A549 (cell line): ENCODE results near the gene PNKP. TPM values are rescaled to one million over a fixed set of nuclear protein-coding genes. Genes with fewer than 3 reads are reported as not detected.

ENCODE experiments used
- ATAC-seq, 2 experiments: fragments of 200-7000 bp in 1 of 2; fragments of >200 bp in 1 of 2; cut with Nextera tagmentation in 1 of 2; cut with Tn5 transposase in 1 of 2; 3 replicates each; pipeline versions ENCODE4 v1.8.0 to v1.9.1; 2018 to 2020; ENCODE audit warnings: mild to moderate bottlenecking in 1 of 2, moderate library complexity in 1 of 2
- CTCF ChIA-PET: fragments of 300-600 bp; sonication (Branson Sonifier 250); formaldehyde crosslinking; extraction: SDS; loops from one replicate; lab custom pipeline; 2021; ENCODE audit warnings: antibody characterized with exemption, inconsistent platforms; lab: Yijun Ruan, JAX
- POLR2A ChIA-PET: fragments of 350-600 bp; formaldehyde crosslinking; extraction: SDS; loops from one replicate; lab custom pipeline; 2021; ENCODE audit warnings: antibody characterized with exemption, inconsistent platforms; lab: Yijun Ruan, JAX
- DNase-seq, 2 experiments: peaks; one replicate each; pipeline versions ENCODE4 v3.0.0 to v3.0.0-alpha.2; 2011 to 2016; ENCODE audit warnings: low read depth in 1 of 2, low spot score in 1 of 2
- FAIRE-seq: peaks from 2 replicates; lab custom pipeline; 2011; peaks lifted over from hg19 to GRCh38; lab: Jason Lieb, UNC
- H3K27ac ChIP-seq, 2 experiments: fragments of >200 bp; sonication (Bioruptor Twin); formaldehyde crosslinking; 3 replicates each; pipeline ENCODE4 v1.5.1; 2016 to 2017
- H3K4me1 ChIP-seq: fragments of >200 bp; sonication (Bioruptor Twin); formaldehyde crosslinking; 3 replicates; pipeline ENCODE4 v1.6.1; 2016
- H3K4me2 ChIP-seq: fragments of >200 bp; sonication (Bioruptor Twin); formaldehyde crosslinking; 3 replicates; pipeline ENCODE4 v1.6.1; 2016
- H3K4me3 ChIP-seq: fragments of >200 bp; sonication (Bioruptor Twin); formaldehyde crosslinking; 3 replicates; pipeline ENCODE4 v1.5.1; 2016
- H3K9me3 ChIP-seq: fragments of >200 bp; sonication (Bioruptor Twin); formaldehyde crosslinking; 3 replicates; pipeline ENCODE4 v1.6.1; 2016
- ATOH8 ChIP-seq: fragments of 250-450 bp; sonication (Bioruptor Pico); IDR thresholded peaks from 2 replicates; pipeline ENCODE4 v1.5.0; 2020; ENCODE audit warnings: low read depth, mild to moderate bottlenecking, moderate library complexity
- BCL3 ChIP-seq: fragments of >200 bp; sonication (Bioruptor Twin); formaldehyde crosslinking; IDR thresholded peaks from 3 replicates; pipeline ENCODE4 v1.6.1; 2016
- BHLHE40 ChIP-seq: IDR thresholded peaks from 2 replicates; pipeline ENCODE4 v1.6.1; 2012; ENCODE audit warnings: low read depth, low read length, inconsistent platforms
- CBX8 ChIP-seq: fragments of 200-600 bp; sonication (generic); IDR thresholded peaks from 2 replicates; pipeline ENCODE4 v1.6.1; 2016
- CHD4 ChIP-seq: fragments of 200-600 bp; sonication (generic); IDR thresholded peaks from 2 replicates; pipeline ENCODE4 v1.6.1; 2016; ENCODE audit warnings: antibody characterized with exemption, mild to moderate bottlenecking, borderline replicate concordance
- CTCF ChIP-seq: fragments of >200 bp; sonication (Bioruptor Twin); formaldehyde crosslinking; IDR thresholded peaks from 3 replicates; pipeline ENCODE4 v1.5.1; 2016
- EHF ChIP-seq: fragments of 250-450 bp; sonication (Bioruptor Pico); IDR thresholded peaks from 2 replicates; pipeline ENCODE4 v1.5.0; 2020; ENCODE audit warnings: mild to moderate bottlenecking
- EP300 ChIP-seq, 2 experiments: fragments of >200 bp; sonication (Bioruptor Twin); formaldehyde crosslinking; IDR thresholded peaks; 2 replicates in 1 of 2; 3 replicates in 1 of 2; pipeline ENCODE4 v1.6.1; 2016 to 2017
- ESRRA ChIP-seq: fragments of 150-350 bp; IDR thresholded peaks from 2 replicates; pipeline ENCODE4 v1.6.1; 2014; ENCODE audit warnings: mild to moderate bottlenecking, low read length, borderline replicate concordance
- FOSL2 ChIP-seq, 2 experiments: fragments of 450-650 bp in 1 of 2; fragments of >200 bp in 1 of 2; sonication (Bioruptor Twin) in 1 of 2; formaldehyde crosslinking; IDR thresholded peaks; 2 replicates each; pipeline versions ENCODE4 v1.5.0 to v1.6.1; 2016 to 2020; ENCODE audit warnings: mild to moderate bottlenecking in 1 of 2, moderate library complexity in 1 of 2
- GATA3 ChIP-seq: IDR thresholded peaks from 2 replicates; pipeline ENCODE4 v1.6.1; 2012; ENCODE audit warnings: borderline replicate concordance
- HES2 ChIP-seq: fragments of >200 bp; sonication (Bioruptor Twin); formaldehyde crosslinking; IDR thresholded peaks from 2 replicates; pipeline ENCODE4 v1.6.1; 2016
- HOXB5 ChIP-seq: fragments of 250-450 bp; sonication (Bioruptor Pico); IDR thresholded peaks from 2 replicates; pipeline ENCODE4 v1.5.0; 2020; ENCODE audit warnings: mild to moderate bottlenecking, moderate library complexity
- JUN ChIP-seq, 2 experiments: fragments of >200 bp; sonication (Bioruptor Twin); formaldehyde crosslinking; IDR thresholded peaks; 2 replicates in 1 of 2; 3 replicates in 1 of 2; pipeline ENCODE4 v1.6.1; 2016 to 2017
- MAX ChIP-seq: IDR thresholded peaks from 2 replicates; pipeline ENCODE4 v1.6.1; 2012
- NFE2L2 ChIP-seq: fragments of 150-350 bp; conservative IDR thresholded peaks from 2 replicates; pipeline ENCODE4 v1.6.1; 2014; ENCODE audit warnings: low read length
- NPAS2 ChIP-seq: fragments of 250-450 bp; sonication (Bioruptor Pico); IDR thresholded peaks from 2 replicates; pipeline ENCODE4 v1.8.0; 2022; ENCODE audit warnings: mild to moderate bottlenecking, moderate library complexity, borderline replicate concordance
- PHF8 ChIP-seq: fragments of 200-600 bp; sonication (generic); IDR thresholded peaks from 2 replicates; pipeline ENCODE4 v1.6.1; 2016; ENCODE audit warnings: low read depth, mild to moderate bottlenecking, antibody characterized with exemption, moderate library complexity, borderline replicate concordance
- POLR2A ChIP-seq: IDR thresholded peaks from 2 replicates; pipeline ENCODE4 v1.6.1; 2012; ENCODE audit warnings: mild to moderate bottlenecking, low read length
- RAD21 ChIP-seq, 2 experiments: fragments of >200 bp in 1 of 2; sonication (Bioruptor Twin) in 1 of 2; formaldehyde crosslinking in 1 of 2; IDR thresholded peaks in 1 of 2; conservative IDR thresholded peaks in 1 of 2; 2 replicates in 1 of 2; 3 replicates in 1 of 2; pipeline ENCODE4 v1.6.1; 2012 to 2018; ENCODE audit warnings: inconsistent platforms in 1 of 2
- REST ChIP-seq: fragments of 200-600 bp; sonication (generic); IDR thresholded peaks from 2 replicates; pipeline ENCODE4 v1.6.1; 2016; ENCODE audit warnings: antibody characterized with exemption, mild to moderate bottlenecking, moderate library complexity
- RFX5 ChIP-seq: fragments of 450-650 bp; IDR thresholded peaks from 2 replicates; pipeline ENCODE4 v1.7.1; 2014; ENCODE audit warnings: antibody characterized with exemption, mild to moderate bottlenecking, moderate library complexity
- SREBF2 ChIP-seq: fragments of 450-650 bp; IDR thresholded peaks from 2 replicates; pipeline ENCODE4 v1.6.1; 2014; ENCODE audit warnings: mild to moderate bottlenecking, moderate library complexity
- TFCP2L1 ChIP-seq: fragments of 250-450 bp; sonication (Bioruptor Pico); IDR thresholded peaks from 2 replicates; pipeline ENCODE4 v1.5.0; 2021; ENCODE audit warnings: mild to moderate bottlenecking
- USF2 ChIP-seq: fragments of 450-650 bp; IDR thresholded peaks from 2 replicates; pipeline ENCODE4 v1.6.1; 2014; ENCODE audit warnings: antibody characterized with exemption
- ZC3H11A ChIP-seq: fragments of 450-650 bp; IDR thresholded peaks from 2 replicates; pipeline ENCODE4 v1.6.1; 2014; ENCODE audit warnings: antibody characterized with exemption, mild to moderate bottlenecking
- WGBS: methylation state at CpG from one replicate; pipeline ENCODE4 v1.1.6; 2017; ENCODE audit errors: missing lambda C conversion rate; 5-methylcytosine and 5-hydroxymethylcytosine counted together
- polyA plus RNA-seq, 4 experiments: library from polyadenylated mRNA; depleted of rRNA in 3 of 4; stranded (reverse); fragments of >200 nt; fragmentation: RNase III in 1 of 4; extraction: RNeasy Plus Mini Kit Qiagen cat#74134 plus additional on column Dnase treatment in 1 of 4; gene quantifications; 2 replicates in 3 of 4; 3 replicates in 1 of 4; pipeline ENCODE4 v1.2.3, GENCODE V29; 2011 to 2017

PNKP gene
- polyA plus RNA-seq, 2 of the 4 experiments (the other 2 are of a cell fraction): 23.3 to 71.2 TPM

GRCh38 chr19:49817964-49818648, 49.3 kb downstream of the PNKP start, which contains the start of gene MED25 (continued):
- TF ChIP-seq HOXB5: peak; percentile 85; the same call in 1 of the 2 replicates
- TF ChIP-seq NPAS2: no peak
- TF ChIP-seq JUN (IDR thresholded peaks at IDR 0.05): peak; percentile 29 to 47; a peak in 2 of 5 replicates
- TF ChIP-seq POLR2A: peak; percentile 93
- no peak for TF ChIP-seq RAD21 (conservative IDR thresholded peaks at IDR 0.05 in 1 of 2, IDR thresholded peaks at IDR 0.05 in 1 of 2)
- TF ChIP-seq REST: no peak
- no peak for TF ChIP-seq NFE2L2
- peak; percentile 55 for TF ChIP-seq MAX
- 0 out of 3 replicates have a peak, but pooled peaks have one; percentile 59 for TF ChIP-seq BCL3
- TF ChIP-seq EHF: no peak
- peak; percentile 65; the same call in 1 of the 2 replicates for TF ChIP-seq PHF8
- TF ChIP-seq HES2: no peak
- TF ChIP-seq ATOH8 (CRISPR knock-in tag): no peak
- no peak for TF ChIP-seq SREBF2

- TF ChIP-seq ESRRA: no peak
- H3K4me2 ChIP-seq: peak overlapping the region; percentile 97
- 74% methylated on average over 14 of the region's 14 CpGs for WGBS
- peak overlapping the region; percentile 67 for H3K4me3 ChIP-seq
- no peaks in the 10 kb centered on the region for H3K9me3 ChIP-seq
- H3K4me1 ChIP-seq: peaks cover 27% of the 10 kb centered on the region
- no peak for FAIRE-seq
- ChIA-PET POLR2A (no interaction called here), CTCF (no interaction called here)
- no peak for DNase-seq
- ATAC-seq: no peak
- H3K27ac ChIP-seq: peak overlapping the region in 1 of 2 experiments; percentile 95; a peak in 4 of 6 replicates
Observed at GRCh38 chr19:49816590-49816989, 50.8 kb downstream of the PNKP start.

GRCh38 chr19:49814010-49814409, 53.4 kb downstream of the PNKP start:
- Histone ChIP-seq H3K4me3 (peak overlapping the region; percentile 54), H3K27ac (peak overlapping the region in 1 of 2 experiments; percentile 2; a peak in 2 of 6 replicates), H3K9me3 (no peaks in the 10 kb centered on the region), H3K4me1 (peaks cover 27% of the 10 kb centered on the region), H3K4me2 (peak overlapping the region; percentile 88)
- POLR2A ChIA-PET: interaction anchor here (0.7 to 1.4 kb wide), 2 partner anchors 36 to 137 kb away, joined by 3 to 4 read pairs; partner anchors contain the start of gene PRMT1
- FAIRE-seq (no peak), DNase-seq (no peak), ATAC-seq (no peak)
- WGBS: 61% methylated on average over 1 of the region's 1 CpG
- CTCF ChIA-PET: interaction anchor here (1.3 to 1.5 kb wide), 2 partner anchors 13 to 96 kb away, joined by 3 to 4 read pairs; no protein-coding TSS in a partner anchor
- no peak for TF ChIP-seq RFX5
- TF ChIP-seq CBX8: no peak
- no peak for TF ChIP-seq USF2
- no peak for TF ChIP-seq SREBF2
- TF ChIP-seq MAX: no peak
- no peak for TF ChIP-seq CTCF
- no peak for TF ChIP-seq FOSL2 (IDR thresholded peaks at IDR 0.05)
- no peak for TF ChIP-seq FOSL2 (CRISPR knock-in tag; IDR thresholded peaks at IDR 0.05)
- TF ChIP-seq PHF8: no peak
- no peak for TF ChIP-seq TFCP2L1 (CRISPR knock-in tag)
- no peak for TF ChIP-seq GATA3
- no peak for TF ChIP-seq CHD4
- TF ChIP-seq BHLHE40: no peak
- TF ChIP-seq ZC3H11A: no peak
- TF ChIP-seq EP300 (IDR thresholded peaks at IDR 0.05): no peak
